Mesodermal cell (in vitro differentiated cells): ENCODE results near the gene JOSD2.
"Not testable (repeated sequence)": the region's sequence is repeated elsewhere in the genome, so short reads cannot be mapped to it uniquely, and the experiment has no call there.

Experiments used
- H3K27ac ChIP-seq: 2 replicates; pipeline ENCODE4 v1.7.0; 2013; ENCODE audit warnings: mild to moderate bottlenecking, low read depth, low read length, moderate library complexity; ENCODE audit not compliant: severe bottlenecking
- H3K36me3 ChIP-seq: 2 replicates; pipeline ENCODE4 v1.7.1; 2013; ENCODE audit warnings: mild to moderate bottlenecking, low read length, moderate library complexity; ENCODE audit not compliant: control insufficient read depth, insufficient read depth
- H3K4me1 ChIP-seq: one replicate; pipeline ENCODE4 v1.7.1; 2013; ENCODE audit warnings: mild to moderate bottlenecking, low read length; ENCODE audit not compliant: insufficient read depth, control insufficient read depth, poor library complexity, severe bottlenecking
- H3K4me3 ChIP-seq: 2 replicates; pipeline ENCODE4 v1.7.0; 2013; ENCODE audit warnings: low read length, control low read depth, mild to moderate bottlenecking; ENCODE audit not compliant: insufficient read depth, poor library complexity, severe bottlenecking; ENCODE audit errors: extremely low read depth
- H3K9me3 ChIP-seq: 2 replicates; pipeline ENCODE4 v1.7.1; 2013; ENCODE audit warnings: mild to moderate bottlenecking, low read length, moderate library complexity; ENCODE audit not compliant: control insufficient read depth
- WGBS, 2 experiments: methylation state at CpG; one replicate each; pipeline ENCODE4 v1.1.5; 2013; ENCODE audit warnings: missing lambda C conversion rate in 2 of 2; ENCODE audit not compliant: insufficient coverage in 2 of 2; 5-methylcytosine and 5-hydroxymethylcytosine counted together

The JOSD2 gene

DNA sequence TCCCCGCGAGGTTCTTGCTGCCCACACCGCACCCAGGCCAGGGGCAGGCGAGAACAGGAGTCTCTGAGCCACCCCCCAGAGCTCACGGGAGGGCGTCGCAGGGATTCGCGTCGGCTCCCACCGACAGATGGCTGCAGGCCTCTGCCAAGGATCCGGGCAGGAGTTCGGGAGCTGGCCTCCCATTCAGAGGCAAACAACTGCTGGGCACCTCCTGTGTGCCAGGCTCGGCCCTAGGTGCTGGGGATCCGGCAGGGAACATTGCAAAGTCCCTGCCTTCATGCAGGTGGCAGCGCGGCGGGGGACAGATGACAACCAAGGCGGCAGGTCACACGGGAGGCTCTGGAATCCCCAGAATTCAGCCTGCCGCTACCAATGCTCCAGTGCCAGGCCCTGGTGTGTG is 32.0 kb upstream of the JOSD2 start:
- no peaks in the 10 kb centered on the region for H3K9me3 ChIP-seq
- no peak overlapping the region for H3K27ac ChIP-seq
- no peaks in the 10 kb centered on the region for H3K4me1 ChIP-seq
- WGBS, 2 experiments = 86 to 88% methylated on average over 18 to 21 of the region's 21 CpGs
- no peak overlapping the region for H3K4me3 ChIP-seq
- H3K36me3 ChIP-seq = peaks cover 8% of the 10 kb centered on the region

DNA sequence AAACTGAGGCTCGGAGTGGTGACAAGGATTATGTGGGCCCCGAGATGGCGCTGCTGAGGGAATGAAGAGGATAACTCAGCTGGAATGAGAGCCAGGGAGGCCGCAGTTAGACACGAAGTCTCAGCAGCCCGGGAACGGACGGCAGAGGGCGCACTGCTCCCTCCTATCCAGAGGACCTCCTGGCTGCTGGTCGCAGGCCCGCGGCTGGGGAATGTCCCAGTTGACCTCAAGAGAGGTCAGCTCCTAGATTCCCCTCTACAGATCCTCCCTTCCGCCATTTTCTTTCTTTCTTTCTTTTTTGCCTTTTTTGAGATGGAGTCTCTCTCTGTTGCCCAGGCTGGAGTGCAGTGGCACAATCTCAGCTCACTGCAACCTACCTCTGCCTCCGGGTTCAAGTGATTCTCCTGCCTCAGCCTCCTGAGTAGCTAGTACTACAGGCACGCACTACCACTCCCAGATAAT is 26.8 kb upstream of the JOSD2 start:
- H3K4me1 ChIP-seq = no peaks in the 10 kb centered on the region
- peaks cover 16% of the 10 kb centered on the region for H3K36me3 ChIP-seq
- H3K27ac ChIP-seq = no peak overlapping the region
- 29 to 46% methylated on average over 13 to 14 of the region's 15 CpGs for WGBS, 2 experiments
- no peak overlapping the region for H3K4me3 ChIP-seq
- peaks cover 14% of the 10 kb centered on the region for H3K9me3 ChIP-seq

GRCh38 chr19:50537306-50537685 is 26.3 kb upstream of the JOSD2 start:
- H3K4me3 ChIP-seq = no peak overlapping the region
- H3K9me3 ChIP-seq = peaks cover 19% of the 10 kb centered on the region
- H3K27ac ChIP-seq = no peak overlapping the region
- no peaks in the 10 kb centered on the region for H3K4me1 ChIP-seq
- WGBS, 2 experiments = 79% methylated on average over 16 to 18 of the region's 18 CpGs
- H3K36me3 ChIP-seq = peaks cover 16% of the 10 kb centered on the region

DNA sequence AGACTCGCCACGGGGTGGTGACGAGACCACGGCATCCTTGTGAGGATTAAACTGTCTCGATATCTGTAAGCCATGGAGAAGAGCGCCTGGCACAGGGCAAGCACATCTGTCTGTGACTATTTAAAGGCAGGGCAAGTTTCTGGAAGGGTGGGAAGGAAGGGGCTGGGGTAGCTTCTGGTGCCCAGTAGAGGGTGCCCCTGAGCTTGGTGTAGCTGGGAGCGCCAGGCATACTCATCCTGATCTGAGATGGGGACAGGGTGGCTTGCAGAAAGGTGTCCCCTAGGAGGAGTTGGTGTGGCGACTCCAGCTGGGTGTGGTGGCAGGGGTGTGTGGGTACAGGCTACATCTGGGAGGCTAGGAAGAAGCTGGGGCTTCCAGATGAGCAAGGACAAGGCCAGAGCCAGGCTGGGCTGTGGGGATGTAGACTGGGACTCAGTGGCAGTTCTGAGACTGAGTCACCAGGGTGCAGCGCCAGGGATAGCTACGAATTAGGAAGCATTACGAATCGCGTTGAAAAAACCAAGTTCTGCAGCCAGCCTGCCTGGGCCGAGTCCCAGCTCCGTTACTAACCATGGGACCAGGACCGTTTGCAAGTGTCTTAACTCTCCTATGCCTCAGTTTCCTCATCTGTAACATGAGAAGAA is 25.8 kb upstream of the JOSD2 start:
- 92 to 94% methylated on average over 15 of the region's 16 CpGs for WGBS, 2 experiments
- Histone ChIP-seq H3K4me3 (no peak overlapping the region), H3K4me1 (no peaks in the 10 kb centered on the region), H3K36me3 (peaks cover 16% of the 10 kb centered on the region), H3K9me3 (peaks cover 22% of the 10 kb centered on the region), H3K27ac (no peak overlapping the region)

DNA sequence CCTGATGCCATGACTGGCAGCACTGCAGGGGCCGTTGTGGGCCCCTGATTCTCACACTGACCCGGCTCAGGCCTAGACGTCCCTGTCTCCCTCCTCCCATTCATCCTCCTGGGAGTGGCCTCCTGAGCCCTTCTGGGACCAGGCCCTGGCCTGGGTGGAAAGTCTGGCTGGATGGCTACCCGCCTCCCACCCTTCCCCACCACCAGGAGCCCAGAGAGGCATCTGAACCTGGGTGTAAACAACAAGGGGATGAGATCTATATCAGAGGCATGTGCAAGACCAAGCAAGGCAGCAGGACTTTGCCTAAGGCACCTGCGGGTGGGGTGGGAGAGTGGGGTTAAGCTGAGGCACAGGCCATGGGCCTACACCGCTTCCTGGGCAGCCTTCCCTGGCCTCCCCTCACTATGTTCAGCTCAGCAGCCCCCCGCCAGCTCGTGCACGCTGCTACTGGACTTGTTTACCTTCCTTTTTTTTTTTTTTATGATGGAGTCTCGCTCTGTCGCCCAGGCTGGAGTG is 24.7 kb upstream of the JOSD2 start:
- Histone ChIP-seq H3K27ac (no peak overlapping the region), H3K9me3 (peaks cover 22% of the 10 kb centered on the region), H3K4me3 (no peak overlapping the region), H3K36me3 (peaks cover 13% of the 10 kb centered on the region), H3K4me1 (no peaks in the 10 kb centered on the region)
- WGBS, 2 experiments = 67 to 73% methylated on average over 7 to 8 of the region's 11 CpGs

GRCh38 chr19:50534478-50534877 is 23.5 kb upstream of the JOSD2 start:
- 100% methylated on average over 2 of the region's 3 CpGs; no CpG with 5 or more reads in 1 of the 2 experiments for WGBS, 2 experiments
- Histone ChIP-seq H3K9me3 (peaks cover 22% of the 10 kb centered on the region), H3K4me3 (no peak overlapping the region), H3K4me1 (no peaks in the 10 kb centered on the region), H3K36me3 (peaks cover 13% of the 10 kb centered on the region), H3K27ac (no peak overlapping the region)

DNA sequence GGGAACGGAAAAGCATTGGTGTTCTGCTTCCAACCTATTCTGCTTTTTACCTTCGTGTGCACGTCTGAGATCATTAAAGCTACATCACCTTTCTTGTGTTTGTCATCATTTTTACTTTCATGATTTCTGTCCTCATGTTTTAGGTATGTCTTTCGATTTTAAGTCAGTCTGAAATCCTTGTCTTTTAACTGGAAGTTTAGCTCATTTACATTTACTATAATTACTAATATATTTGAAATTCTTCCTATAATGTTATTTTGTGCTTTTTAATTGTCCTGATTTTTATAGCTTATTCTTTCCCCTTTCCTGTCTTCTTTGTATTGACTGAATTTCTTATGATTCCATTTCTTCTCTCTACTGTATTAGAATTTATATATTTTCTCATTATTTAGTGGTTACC is 22.0 kb upstream of the JOSD2 start:
- no peak overlapping the region for H3K27ac ChIP-seq
- H3K36me3 ChIP-seq = peaks cover 13% of the 10 kb centered on the region
- H3K9me3 ChIP-seq = peaks cover 22% of the 10 kb centered on the region
- H3K4me1 ChIP-seq = no peaks in the 10 kb centered on the region
- H3K4me3 ChIP-seq = no peak overlapping the region
- WGBS, 2 experiments = 69 to 72% methylated on average over 3 of the region's 4 CpGs

- Histone ChIP-seq H3K4me1 (no peaks in the 10 kb centered on the region), H3K27ac (no peak overlapping the region), H3K36me3 (peaks cover 13% of the 10 kb centered on the region), H3K4me3 (no peak overlapping the region), H3K9me3 (peaks cover 22% of the 10 kb centered on the region)
- 63 to 71% methylated on average over 9 to 14 of the region's 14 CpGs for WGBS, 2 experiments
Observed at GRCh38 chr19:50531171-50531612, 20.2 kb upstream of the JOSD2 start.

DNA sequence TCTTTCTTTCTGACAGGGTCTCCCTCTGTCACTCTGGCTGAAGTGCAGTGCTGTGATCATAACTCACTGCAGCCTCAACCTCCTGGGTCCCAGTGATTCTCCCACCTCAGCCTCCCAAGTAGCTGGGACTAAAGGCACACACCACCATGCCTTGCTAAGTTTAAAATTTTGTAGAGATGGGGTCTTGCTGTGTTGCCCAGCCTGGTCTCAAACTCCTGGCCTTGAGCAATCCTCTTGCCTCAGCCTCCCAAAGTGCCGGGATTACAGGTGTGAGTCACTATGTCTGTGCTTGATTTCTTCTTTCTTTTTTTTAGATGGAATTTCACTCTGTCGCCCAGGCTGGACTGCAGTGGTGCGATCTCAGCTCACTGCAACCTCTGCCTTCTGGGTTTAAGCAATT is 17.1 kb upstream of the JOSD2 start:
- 86 to 90% methylated on average over 3 of the region's 3 CpGs for WGBS, 2 experiments
- not testable (repeated sequence) for H3K4me1 ChIP-seq, H3K4me3 ChIP-seq, H3K36me3 ChIP-seq, H3K9me3 ChIP-seq, H3K27ac ChIP-seq

DNA sequence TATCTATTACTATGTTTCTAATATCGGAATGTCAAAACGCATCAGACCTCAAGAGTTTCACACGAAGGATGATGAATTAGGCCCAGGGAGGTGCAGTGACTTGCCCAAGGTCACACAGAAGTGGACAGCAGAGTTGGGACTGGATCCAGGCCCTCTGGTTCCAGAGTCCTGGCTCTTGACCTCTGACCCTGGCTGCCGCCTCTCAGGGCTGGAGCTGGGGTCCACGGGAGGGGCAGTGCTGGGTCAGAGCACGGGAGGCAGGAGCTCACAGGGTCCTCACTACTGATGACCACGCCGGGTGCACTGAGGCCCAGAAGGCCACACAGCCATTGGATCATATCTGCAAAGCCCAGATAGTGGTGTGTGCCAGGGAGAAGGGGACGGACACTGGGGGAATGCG is 11.9 kb upstream of the JOSD2 start:
- WGBS, 2 experiments = 89 to 98% methylated on average over 5 to 10 of the region's 10 CpGs
- Histone ChIP-seq H3K4me3 (no peak overlapping the region), H3K9me3 (no peaks in the 10 kb centered on the region), H3K27ac (no peak overlapping the region), H3K4me1 (no peaks in the 10 kb centered on the region), H3K36me3 (peaks cover 15% of the 10 kb centered on the region)

DNA sequence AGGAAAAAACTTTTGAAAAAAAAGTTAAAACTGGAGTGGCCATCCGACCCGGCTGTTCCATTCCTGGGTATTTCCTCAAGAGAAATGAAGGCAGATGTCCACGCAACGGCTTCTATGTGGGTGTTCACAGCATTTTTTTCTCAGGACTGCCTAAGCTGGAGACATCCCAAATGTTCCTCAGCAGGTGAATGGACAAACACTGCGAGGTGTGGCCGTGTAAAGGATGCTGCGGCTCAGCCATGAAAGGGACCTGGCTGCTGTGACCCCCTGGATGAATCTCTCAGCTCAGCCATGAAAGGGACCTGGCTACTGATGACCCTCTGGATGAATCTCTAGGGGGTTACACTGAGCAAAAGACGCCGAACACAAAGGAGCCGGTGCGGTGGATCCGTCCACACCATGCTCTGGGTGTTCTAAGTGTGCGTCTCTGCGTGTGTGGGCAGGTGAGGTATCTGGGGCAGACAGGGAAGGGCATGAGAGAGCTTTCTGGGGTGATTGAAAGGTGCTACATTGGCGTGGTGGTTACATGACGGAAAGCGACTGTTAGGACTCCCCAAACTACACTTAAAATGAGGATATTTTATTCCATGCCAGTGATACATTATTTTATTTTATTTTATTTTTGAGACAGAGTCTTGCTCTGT is 10.0 kb upstream of the JOSD2 start:
- H3K4me3 ChIP-seq = no peak overlapping the region
- no peak overlapping the region for H3K27ac ChIP-seq
- peaks cover 19% of the 10 kb centered on the region for H3K36me3 ChIP-seq
- H3K9me3 ChIP-seq = no peaks in the 10 kb centered on the region
- 88 to 93% methylated on average over 14 of the region's 17 CpGs for WGBS, 2 experiments
- H3K4me1 ChIP-seq = no peaks in the 10 kb centered on the region
